H9 (cell line): Measurements from ENCODE around the gene SCFD2. TPM values are rescaled to one million over a fixed set of nuclear protein-coding genes. Genes with fewer than 3 reads are reported as not detected.

Experiments
- DNase-seq: peaks from one replicate; pipeline ENCODE4 v3.0.0-alpha.2; 2017
- H2AFZ ChIP-seq: one replicate; pipeline ENCODE4 v1.6.1; 2013; ENCODE audit warnings: mild to moderate bottlenecking, low read length, control low read depth, moderate library complexity
- H2AK5ac ChIP-seq: 2 replicates; pipeline ENCODE4 v1.6.1; 2013; ENCODE audit warnings: low read length, control low read depth, mixed read lengths; ENCODE audit not compliant: insufficient read length
- H2BK120ac ChIP-seq: one replicate; pipeline ENCODE4 v1.6.1; 2013; ENCODE audit warnings: low read depth, mild to moderate bottlenecking, low read length, control low read depth, inconsistent platforms; ENCODE audit not compliant: poor library complexity, severe bottlenecking
- H2BK12ac ChIP-seq: 2 replicates; pipeline ENCODE4 v1.6.1; 2013; ENCODE audit warnings: low read length, control low read depth, mixed read lengths, low read depth; ENCODE audit not compliant: insufficient read length
- H2BK15ac ChIP-seq: 2 replicates; pipeline ENCODE4 v1.6.1; 2013; ENCODE audit warnings: low read depth, low read length, control low read depth
- H2BK20ac ChIP-seq: one replicate; pipeline ENCODE4 v1.6.1; 2013; ENCODE audit warnings: low read depth, mild to moderate bottlenecking, low read length, control low read depth, inconsistent platforms; ENCODE audit not compliant: poor library complexity, severe bottlenecking
- H2BK5ac ChIP-seq: 2 replicates; pipeline ENCODE4 v1.6.1; 2013; ENCODE audit warnings: low read length, control low read depth, mixed read lengths; ENCODE audit not compliant: insufficient read length
- H3K14ac ChIP-seq: 2 replicates; pipeline ENCODE4 v1.6.1; 2013; ENCODE audit warnings: low read length, control low read depth; ENCODE audit not compliant: insufficient read depth
- H3K18ac ChIP-seq: 2 replicates; pipeline ENCODE4 v1.6.1; 2013; ENCODE audit warnings: low read depth, mild to moderate bottlenecking, mixed read lengths, low read length, control low read depth; ENCODE audit not compliant: insufficient read length
- H3K23ac ChIP-seq: 2 replicates; pipeline ENCODE4 v1.6.1; 2013; ENCODE audit warnings: low read length, control low read depth, mixed read lengths, low read depth; ENCODE audit not compliant: insufficient read length
- H3K23me2 ChIP-seq: 2 replicates; pipeline ENCODE4 v1.6.1; 2013; ENCODE audit warnings: low read depth, mild to moderate bottlenecking, mixed read lengths, low read length, control low read depth; ENCODE audit not compliant: insufficient read length, poor library complexity, severe bottlenecking
- H3K27ac ChIP-seq: 2 replicates; pipeline ENCODE4 v1.5.1; 2013; ENCODE audit warnings: low read length, control low read depth, mixed read lengths, low read depth; ENCODE audit not compliant: insufficient read length
- H3K27me3 ChIP-seq: 2 replicates; pipeline ENCODE4 v1.6.1; 2013; ENCODE audit warnings: low read length, control low read depth, inconsistent platforms; ENCODE audit not compliant: insufficient read depth
- H3K4ac ChIP-seq: 2 replicates; pipeline ENCODE4 v1.6.1; 2013; ENCODE audit warnings: low read depth, mild to moderate bottlenecking, control low read depth, inconsistent platforms, low read length, moderate library complexity
- H3K4me1 ChIP-seq: 2 replicates; pipeline ENCODE4 v1.6.1; 2013; ENCODE audit warnings: low read length, control low read depth, inconsistent platforms; ENCODE audit not compliant: insufficient read depth
- H3K4me2 ChIP-seq: 2 replicates; pipeline ENCODE4 v1.6.1; 2013; ENCODE audit warnings: low read length, control low read depth, mixed read lengths; ENCODE audit not compliant: insufficient read length, insufficient read depth
- H3K56ac ChIP-seq: 2 replicates; pipeline ENCODE4 v1.6.1; 2013; ENCODE audit warnings: low read depth, mild to moderate bottlenecking, mixed read lengths, low read length, control low read depth; ENCODE audit not compliant: insufficient read length
- H3K79me1 ChIP-seq: 2 replicates; pipeline ENCODE4 v1.6.1; 2013; ENCODE audit warnings: low read depth, mild to moderate bottlenecking, moderate library complexity, low read length, control low read depth, inconsistent platforms; ENCODE audit not compliant: insufficient read depth, poor library complexity, severe bottlenecking
- H3K79me2 ChIP-seq: 2 replicates; pipeline ENCODE4 v1.6.1; 2013; ENCODE audit warnings: low read length, control low read depth, inconsistent platforms; ENCODE audit not compliant: insufficient read depth
- H3K9ac ChIP-seq: 2 replicates; pipeline ENCODE4 v1.6.1; 2013; ENCODE audit warnings: low read length, control low read depth, mixed read lengths; ENCODE audit not compliant: insufficient read length; ENCODE audit errors: extremely low read depth
- H3K9me3 ChIP-seq: one replicate; pipeline ENCODE4 v1.6.1; 2013; ENCODE audit warnings: low read depth, low read length, inconsistent platforms; ENCODE audit not compliant: control insufficient read depth
- H3T11ph ChIP-seq: one replicate; pipeline ENCODE4 v1.6.1; 2013; ENCODE audit warnings: mild to moderate bottlenecking, low read length, control low read depth, inconsistent platforms
- H4K20me1 ChIP-seq: one replicate; pipeline ENCODE4 v1.6.1; 2013; ENCODE audit not compliant: control insufficient read depth, insufficient read length, insufficient read depth
- H4K5ac ChIP-seq: 2 replicates; pipeline ENCODE4 v1.6.1; 2013; ENCODE audit warnings: low read depth, mild to moderate bottlenecking, mixed read lengths, low read length, control low read depth; ENCODE audit not compliant: insufficient read length
- H4K8ac ChIP-seq: replicated peaks from 2 replicates; pipeline ENCODE4 v1.6.1; 2013; ENCODE audit warnings: low read length, control low read depth, mixed read lengths, low read depth; ENCODE audit not compliant: insufficient read length
- H4K91ac ChIP-seq: 2 replicates; pipeline ENCODE4 v1.6.1; 2013; ENCODE audit warnings: low read depth, mild to moderate bottlenecking, moderate library complexity, mixed read lengths, low read length, control low read depth; ENCODE audit not compliant: insufficient read length
- H3K27ac Mint-ChIP-seq, 3 experiments: 2 replicates in 2 of 3; 3 replicates in 1 of 3; pipeline ENCODE4 v1.8.0; 2020 to 2021; ENCODE audit warnings: mixed read lengths in 3 of 3, mild to moderate bottlenecking in 1 of 3, moderate library complexity in 1 of 3
- H3K27me3 Mint-ChIP-seq: 2 replicates; pipeline ENCODE4 v1.8.0; 2021; ENCODE audit warnings: low read depth, mild to moderate bottlenecking, moderate library complexity, mixed read lengths
- H3K36me3 Mint-ChIP-seq, 3 experiments: 2 replicates in 2 of 3; 3 replicates in 1 of 3; pipeline ENCODE4 v1.8.0; 2020 to 2021; ENCODE audit warnings: low read depth in 3 of 3, mixed read lengths in 3 of 3; ENCODE audit not compliant: insufficient read depth in 1 of 3
- H3K4me1 Mint-ChIP-seq, 2 experiments: 2 replicates each; pipeline ENCODE4 v1.8.0; 2020; ENCODE audit warnings: mixed read lengths in 2 of 2
- H3K4me3 Mint-ChIP-seq, 2 experiments: 2 replicates in 1 of 2; 3 replicates in 1 of 2; pipeline ENCODE4 v1.8.0; 2020 to 2021; ENCODE audit warnings: mild to moderate bottlenecking in 2 of 2, mixed read lengths in 2 of 2, moderate library complexity in 1 of 2
- H3K9me3 Mint-ChIP-seq, 2 experiments: 2 replicates in 1 of 2; 3 replicates in 1 of 2; pipeline ENCODE4 v1.8.0; 2020; ENCODE audit warnings: mild to moderate bottlenecking in 2 of 2, mixed read lengths in 2 of 2, moderate library complexity in 1 of 2
- CTCF ChIP-seq: fragments of 200-600 bp; sonication (generic); conservative IDR thresholded peaks from 3 replicates; pipeline ENCODE4 v1.8.0; 2021; ENCODE audit warnings: antibody characterized with exemption, mild to moderate bottlenecking
- WGBS: extraction: QIAGEN DNeasy Blood & Tissue Kit; methylation state at CpG from one replicate; pipeline ENCODE4 v1.1.7; 2013; ENCODE audit warnings: missing lambda C conversion rate, low lambda C conversion rate, mixed read lengths; ENCODE audit not compliant: insufficient read length; ENCODE audit errors: extremely low coverage; 5-methylcytosine and 5-hydroxymethylcytosine counted together
- total RNA-seq: library from RNA; stranded (reverse); gene quantifications from 2 replicates; pipeline ENCODE4 v1.2.1, GENCODE V29; 2021

Gene SCFD2
- total RNA-seq, 1 experiment from 2014 or later, result 10.1 TPM

GRCh38 chr4:53366301-53366716 is 448 bp upstream of the SCFD2 start:
- Mint-ChIP-seq H3K36me3 (no peaks in the 10 kb centered on the region; a peak in 1 of 7 replicates), H3K9me3 (peaks cover 4 to 7% of the 10 kb centered on the region in 2 experiments; a peak in 2 of 5 replicates), H3K27me3 (peaks cover 51% of the 10 kb centered on the region), H3K27ac (peak overlapping the region in 2 of 3 experiments; percentile 24 to 51; a peak in 2 of 7 replicates), H3K4me3 (peak overlapping the region; percentile 89 to 94), H3K4me1 (peaks cover 15 to 18% of the 10 kb centered on the region in 2 experiments)
- no peak for TF ChIP-seq CTCF
- no peak overlapping the region for H2BK5ac ChIP-seq
- peak overlapping the region; percentile 83 for H3K4me2 ChIP-seq
- no peaks in the 10 kb centered on the region; the same call in 1 of the 2 replicates for H3K79me2 ChIP-seq
- no peaks in the 10 kb centered on the region for H3K79me1 ChIP-seq
- 100% methylated on average over 1 of the region's 8 CpGs for WGBS
- no peak overlapping the region for H3K27ac ChIP-seq
- no peak overlapping the region for H4K91ac ChIP-seq
- H3K27me3 ChIP-seq, result no peaks in the 10 kb centered on the region
- no peak overlapping the region for H3K4ac ChIP-seq
- H3K23me2 ChIP-seq, result peaks cover 7% of the 10 kb centered on the region
- H3K9ac ChIP-seq, result no peak overlapping the region
- no peaks in the 10 kb centered on the region for H4K20me1 ChIP-seq
- no peak overlapping the region for H3K23ac ChIP-seq
- no peaks in the 10 kb centered on the region for H3K4me1 ChIP-seq
- H2BK12ac ChIP-seq, result no peak overlapping the region
- H3K18ac ChIP-seq, result no peak overlapping the region
- no peak overlapping the region for H2BK20ac ChIP-seq
- H2BK15ac ChIP-seq, result no peak overlapping the region
- no peak overlapping the region for H4K5ac ChIP-seq
- no peak overlapping the region for H4K8ac ChIP-seq
- H3T11ph ChIP-seq, result no peak overlapping the region
- DNase-seq, result no peak
- no peak overlapping the region for H2BK120ac ChIP-seq
- H3K56ac ChIP-seq, result no peak overlapping the region
- no peak overlapping the region for H2AK5ac ChIP-seq
- no peak overlapping the region for H3K14ac ChIP-seq
- no peaks in the 10 kb centered on the region for H3K9me3 ChIP-seq
- peak overlapping the region; percentile 35 for H2AFZ ChIP-seq
